Activated effector memory CD4-positive, alpha-beta T cell treated with anti-CD3 and anti-CD28 coated beads, Interleukin-2, amount 50 U/mL, for 16 hours (primary cell): Measurements from ENCODE around the gene E4F1.
"Not testable (repeated sequence)": the region's sequence is repeated elsewhere in the genome, so short reads cannot be mapped to it uniquely, and the experiment has no call there.

ENCODE experiments used
- DNase-seq: peaks from one replicate; pipeline ENCODE4 v3.0.0-alpha.2; 2020

The E4F1 gene

DNA sequence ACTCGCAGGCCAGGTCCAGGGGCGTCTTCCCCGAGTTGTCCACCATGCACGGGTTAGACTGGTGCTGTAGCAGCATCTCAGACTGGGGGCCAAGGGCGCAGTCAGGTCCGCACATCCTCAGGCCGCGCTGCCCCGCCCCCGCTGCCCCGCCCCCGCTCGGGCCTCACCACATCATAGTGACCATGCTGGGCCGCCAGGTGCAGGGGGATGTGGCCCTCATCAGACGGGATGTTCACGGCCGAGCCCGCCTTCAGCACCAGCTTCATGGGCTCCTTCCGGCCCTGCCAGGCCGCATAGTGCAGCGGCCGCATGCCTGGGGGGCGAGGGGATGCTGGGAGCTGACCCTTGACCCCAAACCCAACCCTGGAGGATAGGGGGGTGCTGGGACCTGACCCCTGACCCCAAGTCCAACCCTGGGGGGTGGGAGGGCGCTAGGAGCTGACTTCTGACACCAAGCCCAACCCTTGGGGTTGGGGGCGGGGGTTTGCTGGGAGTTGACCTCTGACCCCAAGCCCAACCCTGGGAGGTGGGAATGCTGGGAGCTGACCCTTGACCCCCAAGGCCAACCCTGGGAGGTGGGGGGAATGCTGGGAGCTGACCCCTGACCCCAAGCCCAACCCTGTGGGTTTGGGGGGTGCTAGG lies 34.0 kb upstream of the E4F1 start:
- DNase-seq, result no peak

DNA sequence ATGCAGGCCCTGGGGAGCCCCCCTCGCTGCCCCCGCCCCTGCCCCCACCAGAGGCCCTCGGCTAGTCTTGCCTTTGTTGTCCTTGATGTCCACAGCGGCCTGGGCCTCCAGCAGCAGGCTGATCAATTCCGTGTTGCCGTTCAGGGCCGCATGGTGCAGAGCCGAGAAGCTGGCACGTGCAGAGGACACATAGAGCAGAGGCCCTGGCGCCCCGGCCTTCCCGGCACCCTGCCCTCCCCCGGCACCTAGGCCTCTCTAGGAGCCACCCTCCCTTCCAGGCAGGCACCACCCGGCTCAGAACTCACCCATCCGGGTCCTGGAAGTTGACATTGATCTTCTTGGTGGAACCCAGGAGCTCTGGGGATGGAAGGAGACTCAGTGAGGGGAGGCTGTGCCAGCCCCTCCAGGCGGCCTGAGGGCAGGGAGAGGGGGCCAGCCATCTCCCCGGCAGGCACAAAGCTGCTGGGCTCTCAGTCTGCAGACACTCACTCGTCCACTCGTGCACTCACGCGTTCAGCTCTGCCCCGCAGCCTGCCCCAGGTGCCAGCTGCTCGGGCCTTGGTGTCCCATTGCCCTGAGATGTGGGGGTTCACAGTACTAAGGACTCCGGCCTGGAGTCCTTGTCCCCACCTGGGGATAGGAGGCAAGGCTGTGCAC lies 33.3 kb upstream of the E4F1 start:
- no peak for DNase-seq

DNA sequence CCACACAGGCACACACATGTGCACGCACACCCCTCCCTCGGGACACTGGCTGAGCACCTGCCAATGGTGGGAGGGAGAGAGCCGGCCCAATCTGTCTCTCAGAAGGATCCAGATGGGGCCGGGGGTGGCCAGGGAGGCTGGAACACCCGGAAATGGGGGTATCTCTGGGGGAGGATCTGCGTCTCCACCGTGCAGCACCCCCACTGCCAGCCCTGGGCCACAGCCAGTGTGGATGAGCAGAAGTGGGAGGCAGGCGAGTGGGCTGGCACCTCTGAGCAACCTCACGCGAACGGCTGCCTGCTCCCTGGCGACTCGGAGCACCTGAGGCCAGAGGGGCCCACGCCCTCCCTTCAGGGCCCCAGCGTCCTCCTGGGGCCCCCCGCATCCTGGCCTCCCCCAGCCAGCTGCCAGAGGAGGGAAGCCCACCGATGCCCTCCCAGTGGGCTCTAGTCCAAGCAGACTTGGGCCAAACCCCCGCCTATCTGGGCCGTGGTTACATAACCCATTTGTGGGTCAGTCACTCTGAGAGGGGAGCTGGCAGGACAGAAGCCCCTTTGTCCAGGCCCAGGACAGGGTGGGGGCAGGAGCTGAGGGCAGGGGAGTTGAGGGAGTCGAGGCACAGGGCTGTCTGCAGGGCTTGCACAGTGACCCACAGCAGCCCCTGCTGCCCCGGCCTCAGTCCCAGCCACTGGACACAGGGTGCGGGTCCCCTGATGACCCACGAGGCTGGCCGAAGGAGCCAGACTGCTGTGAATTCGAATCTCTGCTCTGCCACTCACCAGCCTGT lies 32.5 kb upstream of the E4F1 start:
- DNase-seq, result no peak

DNA sequence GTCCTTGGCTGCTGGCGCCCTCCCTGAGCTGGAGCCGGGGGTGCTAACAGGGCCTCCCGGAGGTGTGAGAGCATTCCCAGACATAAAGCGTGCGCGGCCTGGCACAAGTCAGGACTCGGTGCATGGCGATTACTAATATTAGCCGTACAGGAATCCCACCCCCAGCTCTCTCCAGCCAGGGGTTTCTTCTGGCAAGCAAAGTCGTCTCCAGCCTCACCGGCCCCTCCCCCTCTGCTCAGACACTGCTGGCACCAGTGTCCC lies 32.0 kb upstream of the E4F1 start:
- DNase-seq, result no peak

DNA sequence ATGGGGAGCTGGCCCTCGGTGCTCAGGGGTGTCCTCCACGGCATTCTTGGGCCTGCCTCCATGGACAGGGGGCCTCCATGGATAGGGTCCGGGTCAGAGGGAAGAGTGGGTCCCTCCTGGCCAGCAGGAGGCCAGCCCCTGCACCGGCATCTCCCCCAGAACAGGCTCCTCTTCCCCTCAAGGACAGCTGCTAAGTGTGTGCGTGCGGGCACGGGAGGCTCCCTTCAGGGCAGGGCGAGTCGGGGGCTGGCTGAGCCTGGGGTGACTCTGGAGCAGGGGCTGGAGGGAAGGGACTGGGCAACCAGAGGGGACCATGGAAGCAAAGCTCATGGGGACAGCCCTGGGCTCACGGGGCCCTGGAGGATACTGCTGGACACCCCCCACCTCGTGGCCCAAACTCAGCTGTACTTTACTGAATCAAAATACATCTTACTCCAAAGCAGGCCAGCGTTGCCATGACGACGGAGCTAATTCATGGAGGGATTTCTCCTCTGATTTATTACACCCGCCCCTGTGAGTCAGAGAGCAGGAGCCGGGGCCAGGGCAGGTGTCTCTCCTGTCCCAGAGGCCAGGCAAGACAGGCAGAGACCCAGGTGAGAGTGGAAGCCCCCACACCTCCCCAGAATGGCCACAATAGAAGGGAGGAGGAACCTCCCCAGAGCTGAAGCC lies 29.1 kb upstream of the E4F1 start:
- DNase-seq, result no peak

DNA sequence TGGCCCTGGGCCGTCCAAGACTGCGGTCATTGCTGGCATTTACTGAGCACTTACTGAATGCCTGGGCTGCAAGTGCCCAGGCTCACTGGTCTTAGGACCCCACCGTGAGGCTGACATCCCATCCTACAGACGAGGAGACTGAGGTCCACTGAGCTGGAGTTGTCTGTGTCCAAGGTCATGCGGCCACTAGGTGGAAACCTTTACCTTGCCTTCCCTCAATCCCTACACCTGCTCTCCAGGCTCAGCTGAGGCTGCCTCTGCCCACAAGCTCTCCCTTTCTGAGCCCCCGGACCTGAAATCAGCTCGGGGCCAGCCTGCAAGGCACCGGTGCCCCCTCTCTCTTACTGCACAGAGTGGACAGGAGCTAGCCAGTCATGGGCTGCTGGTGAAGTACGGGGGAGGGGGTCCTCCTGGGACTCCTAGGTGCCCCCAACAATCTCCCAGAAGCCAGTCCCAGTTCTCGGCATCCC lies 28.5 kb upstream of the E4F1 start:
- DNase-seq, result peak; percentile 81

DNA sequence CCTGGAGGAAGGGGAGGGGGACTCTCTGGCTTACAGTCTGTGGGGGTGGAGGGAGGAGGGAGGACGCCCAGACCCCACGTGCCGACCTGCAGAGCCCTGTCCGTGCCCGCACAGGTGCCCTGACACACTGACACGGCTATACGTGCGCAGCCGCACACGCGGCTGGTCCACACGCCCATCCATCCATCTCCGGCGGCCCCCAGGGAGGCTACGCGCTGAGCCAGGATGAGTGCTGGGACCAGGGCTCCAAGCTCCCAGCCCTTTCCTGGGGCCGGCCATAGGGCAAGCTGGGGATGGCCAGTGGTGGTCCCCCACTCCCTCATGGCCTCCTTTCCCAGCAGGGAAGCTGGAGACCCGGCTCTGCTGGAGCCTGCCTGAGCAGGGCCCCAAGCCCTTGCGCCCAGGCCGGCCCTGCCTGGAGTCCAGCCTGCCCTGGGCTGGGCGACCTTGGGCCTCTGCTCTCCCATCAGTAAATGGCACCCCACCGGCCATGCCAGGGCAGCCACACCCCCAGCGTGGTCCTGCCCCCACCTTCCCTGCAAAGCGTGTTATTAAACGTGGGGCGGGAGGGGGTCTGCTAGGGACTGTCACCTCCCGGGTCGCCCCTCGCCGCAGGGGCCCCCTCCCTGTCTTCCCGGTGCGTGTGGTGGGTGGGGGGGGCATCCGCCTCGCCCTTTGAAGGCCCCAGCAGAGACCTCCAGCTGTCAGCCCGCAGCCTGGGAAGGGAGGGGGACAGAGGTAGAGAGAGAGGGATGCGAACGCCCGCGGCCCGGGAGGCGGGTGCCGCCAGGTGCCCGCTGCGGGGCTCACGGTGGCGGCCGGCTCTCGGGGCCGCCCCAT lies 27.8 kb upstream of the E4F1 start:
- no peak for DNase-seq

DNA sequence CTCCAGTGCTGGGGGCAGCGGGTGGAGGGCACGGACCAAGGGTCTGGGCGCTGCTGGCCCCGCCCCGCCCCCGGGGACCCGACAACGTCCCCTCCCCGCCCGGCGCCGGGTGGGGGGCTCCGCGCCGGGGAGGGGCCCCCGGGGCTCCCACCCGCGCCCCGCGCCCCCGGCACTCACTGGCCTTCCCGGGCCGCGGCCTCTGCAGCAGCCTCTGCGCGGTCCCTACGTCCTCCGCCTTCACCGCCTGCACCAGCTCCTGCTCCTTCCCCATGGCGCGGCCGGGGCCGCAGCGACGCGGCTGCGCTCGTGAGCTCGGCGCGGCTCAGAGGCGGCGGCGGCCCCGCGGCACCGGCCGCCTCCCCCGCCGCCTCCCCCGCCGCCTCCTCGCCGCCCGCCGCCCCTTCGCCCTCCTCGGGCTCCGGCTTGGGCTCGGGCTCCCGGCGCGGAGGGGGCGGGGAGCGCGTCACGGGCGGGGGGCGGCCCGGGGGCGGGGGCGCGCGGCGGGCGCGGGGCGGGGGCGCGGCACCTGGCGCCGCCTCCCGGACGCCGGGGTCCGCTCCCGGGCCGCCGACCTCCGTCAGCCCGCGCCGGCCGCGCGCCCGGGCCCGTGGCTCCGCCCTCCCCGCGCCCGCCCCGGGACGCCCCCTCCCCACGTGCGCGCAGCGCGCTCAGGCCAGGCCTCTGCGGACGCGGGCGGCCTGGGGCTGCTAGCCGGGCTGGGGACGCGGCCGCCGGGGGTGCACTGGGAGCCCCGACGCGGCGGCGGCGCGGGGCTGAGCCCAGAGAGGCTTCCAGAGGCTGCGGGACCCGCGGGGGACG lies 27.0 kb upstream of the E4F1 start, which contains the start of gene CASKIN1:
Gene CASKIN1, minus strand, starts transcription at position 444 of the 819 bp plus-strand sequence. Its CDS starts 173 bp downstream, at position 271.
- DNase-seq, result no peak

DNA sequence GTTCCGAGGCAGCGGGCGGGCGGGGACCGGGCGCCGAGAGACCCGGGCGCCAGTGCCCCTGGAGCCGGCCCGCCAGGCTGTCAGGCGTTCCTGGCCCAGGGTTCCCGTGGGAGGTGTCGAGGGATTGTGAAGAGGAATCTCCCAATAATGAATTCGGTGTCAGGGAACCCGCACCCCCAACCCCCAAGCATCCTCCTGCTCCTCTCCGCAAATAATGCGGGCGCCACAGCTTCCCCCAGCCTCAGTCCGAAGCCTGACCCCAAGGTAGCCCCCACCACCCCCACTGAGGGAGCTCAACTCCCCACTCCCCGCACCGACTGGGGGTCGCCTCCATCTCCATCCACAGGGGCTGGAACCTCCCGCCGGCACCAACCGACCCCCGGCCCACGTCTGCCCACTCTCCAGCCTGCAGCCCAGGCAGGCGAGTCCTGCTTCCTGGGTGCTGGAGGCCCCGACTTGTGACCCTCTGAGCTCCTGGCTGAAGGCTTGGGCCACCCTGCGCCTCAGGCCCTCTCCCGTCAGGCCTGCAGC lies 26.3 kb upstream of the E4F1 start:
- DNase-seq, result no peak

DNA sequence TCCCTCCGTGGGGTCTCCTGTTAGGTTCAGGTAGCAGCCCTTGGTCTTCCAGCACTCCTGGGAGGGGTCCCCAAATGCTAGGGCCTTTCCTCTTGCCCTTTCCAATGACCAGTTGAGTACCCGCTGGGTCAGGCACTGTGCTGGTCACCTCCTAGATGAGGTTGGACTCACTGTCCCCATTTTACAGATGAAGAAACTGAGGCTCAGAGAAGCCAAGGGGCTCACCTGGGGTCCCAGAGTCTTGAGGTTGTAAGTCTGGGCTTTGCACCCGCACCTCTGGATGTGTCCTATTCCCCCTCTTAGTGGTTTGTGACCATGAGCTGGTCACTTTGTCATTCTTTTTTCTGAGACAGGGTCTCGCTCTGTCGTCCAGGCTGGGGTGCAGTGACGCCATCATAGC lies 25.6 kb upstream of the E4F1 start:
- DNase-seq, result no peak

DNA sequence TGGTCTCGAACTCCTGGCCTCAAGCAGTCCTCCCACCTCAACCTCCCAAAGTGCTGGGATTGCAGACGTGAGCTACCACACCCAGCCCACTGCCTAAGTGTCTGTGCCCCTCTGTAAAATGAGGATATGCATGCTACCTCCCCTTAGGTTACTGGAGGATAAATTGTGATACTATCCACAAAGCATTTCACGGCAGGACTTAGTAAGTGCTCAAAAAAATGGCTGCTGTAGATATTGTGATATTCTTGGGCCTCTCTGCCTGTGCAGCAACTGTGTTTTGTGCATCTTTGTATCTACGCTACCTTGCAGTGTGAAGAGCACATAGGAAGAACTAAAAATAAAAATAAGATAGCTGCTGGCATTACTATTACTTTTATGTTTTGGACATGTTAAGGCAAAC lies 25.1 kb upstream of the E4F1 start:
- no peak for DNase-seq

DNA sequence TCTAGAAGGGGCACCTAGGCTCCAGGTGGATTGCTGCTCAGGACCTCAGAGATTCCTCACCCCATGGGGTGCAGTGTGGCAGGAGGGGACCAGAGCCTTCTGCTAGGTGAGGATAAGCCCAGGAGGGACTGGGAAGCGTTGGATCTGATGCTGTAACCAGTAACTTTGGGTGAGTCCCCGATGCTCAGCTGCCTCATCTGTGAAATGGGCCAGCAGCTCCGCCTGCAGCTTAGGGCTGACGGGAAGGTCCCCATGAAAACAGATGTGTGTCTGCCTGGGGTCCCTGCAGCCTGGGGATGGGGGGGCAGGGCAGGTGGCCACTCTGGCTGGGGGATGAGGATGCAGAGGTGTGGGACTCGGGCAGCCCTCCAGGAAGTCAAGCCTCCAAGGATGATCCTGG lies 24.3 kb upstream of the E4F1 start:
- no peak for DNase-seq

DNA sequence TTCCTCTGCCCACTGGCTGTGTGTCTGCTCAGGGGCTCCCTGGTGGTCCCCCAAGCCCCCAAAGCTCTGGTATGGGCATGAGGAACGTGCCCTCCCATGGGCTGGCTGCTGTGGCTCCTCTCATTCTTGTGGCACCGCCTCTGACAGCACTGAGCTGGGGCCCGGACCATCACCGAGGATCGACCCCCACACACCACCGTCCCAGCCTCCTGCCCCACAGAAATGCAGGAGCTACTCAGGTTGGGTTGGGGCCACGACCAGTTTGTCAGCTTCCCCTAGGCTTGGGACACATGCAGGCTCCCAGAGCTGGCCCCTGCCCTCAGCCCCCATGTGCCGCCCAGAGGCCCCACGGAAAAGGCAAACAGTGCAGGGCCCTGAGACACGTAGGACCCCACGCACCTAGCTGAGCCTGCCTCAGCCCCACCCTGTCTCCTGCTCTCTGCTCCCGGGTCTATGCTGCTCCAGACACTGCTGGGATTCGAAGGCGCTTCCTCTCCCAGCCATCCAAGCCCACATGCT lies 23.7 kb upstream of the E4F1 start:
- DNase-seq, result no peak

DNA sequence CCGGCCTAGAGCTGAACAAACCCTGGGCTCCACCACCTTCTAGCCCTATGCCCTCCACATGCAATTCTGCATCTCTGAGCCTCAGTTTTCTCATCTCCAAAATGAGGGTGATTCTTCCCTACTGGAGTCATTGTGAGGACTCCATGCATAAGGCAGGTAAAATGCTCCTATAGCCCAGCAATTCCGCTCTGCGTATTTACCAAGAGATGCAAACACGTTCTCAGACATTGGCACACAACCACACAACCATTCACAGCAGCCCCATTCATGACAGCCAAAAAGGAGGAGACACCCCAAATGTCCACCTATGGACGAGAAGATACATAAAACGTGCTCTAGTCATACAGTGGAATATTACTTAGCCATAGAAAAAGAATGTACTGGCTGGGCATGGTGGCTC lies 23.1 kb upstream of the E4F1 start:
- no peak for DNase-seq

DNA sequence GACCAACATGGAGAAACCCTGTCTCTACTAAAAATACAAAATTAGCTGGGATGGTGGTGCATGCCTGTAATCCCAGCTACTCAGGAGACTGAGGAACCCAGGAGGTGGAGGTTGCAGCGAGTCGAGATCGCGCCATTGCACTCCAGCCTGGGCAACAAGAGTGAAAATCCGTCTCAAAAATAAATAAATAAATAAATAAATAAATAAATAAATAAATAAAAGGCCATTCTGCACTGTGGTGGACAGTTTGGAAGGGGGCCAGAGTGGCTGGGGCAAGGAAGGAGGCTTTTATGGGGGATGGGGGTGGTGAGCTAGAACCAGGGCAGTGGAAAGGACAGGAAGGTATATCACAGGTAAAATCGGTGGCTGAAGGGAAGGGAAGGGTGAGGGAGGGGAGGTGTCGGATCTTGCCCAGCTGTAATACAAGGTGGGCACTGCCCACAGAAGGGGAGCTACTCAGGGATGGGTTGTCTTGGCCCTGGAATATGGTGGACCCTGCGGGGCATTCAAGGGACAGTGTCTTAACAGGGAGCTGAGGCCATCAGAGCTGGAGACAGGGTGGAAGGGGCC lies 20.2 kb upstream of the E4F1 start:
- not testable (repeated sequence) for DNase-seq

DNA sequence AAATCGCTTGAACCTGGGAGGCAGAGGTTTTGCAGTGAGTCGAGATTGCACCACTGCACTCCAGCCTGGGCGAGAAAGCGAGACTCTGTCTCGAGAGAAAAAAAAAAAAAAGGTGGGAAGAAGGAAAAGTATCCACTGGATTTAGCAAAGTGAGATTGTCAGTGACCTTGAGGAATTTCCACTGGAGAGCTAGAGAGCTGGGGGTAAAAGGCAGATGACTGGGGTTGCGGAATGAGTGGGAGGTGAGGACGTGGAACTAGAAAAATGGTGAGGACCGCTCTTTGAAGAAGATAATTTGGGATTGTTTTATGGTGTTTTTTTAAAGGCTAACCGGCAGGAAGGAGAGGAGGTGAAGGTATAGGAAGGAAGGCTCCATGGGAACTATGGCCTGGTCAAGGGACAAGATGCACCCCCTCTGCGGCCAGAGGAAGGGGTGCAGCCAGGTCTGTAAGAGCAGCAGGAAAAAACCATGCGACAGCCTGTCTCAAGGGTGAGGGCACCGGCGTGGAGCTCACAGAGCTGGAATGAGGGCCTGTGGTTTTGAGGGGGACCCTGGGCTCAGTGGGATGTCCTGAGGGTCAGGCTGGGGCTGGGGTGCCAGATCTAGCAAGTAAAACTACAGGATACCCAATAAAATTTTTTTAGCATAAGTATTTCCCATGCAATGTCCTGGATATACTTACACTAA lies 18.8 kb upstream of the E4F1 start:
- no peak for DNase-seq

DNA sequence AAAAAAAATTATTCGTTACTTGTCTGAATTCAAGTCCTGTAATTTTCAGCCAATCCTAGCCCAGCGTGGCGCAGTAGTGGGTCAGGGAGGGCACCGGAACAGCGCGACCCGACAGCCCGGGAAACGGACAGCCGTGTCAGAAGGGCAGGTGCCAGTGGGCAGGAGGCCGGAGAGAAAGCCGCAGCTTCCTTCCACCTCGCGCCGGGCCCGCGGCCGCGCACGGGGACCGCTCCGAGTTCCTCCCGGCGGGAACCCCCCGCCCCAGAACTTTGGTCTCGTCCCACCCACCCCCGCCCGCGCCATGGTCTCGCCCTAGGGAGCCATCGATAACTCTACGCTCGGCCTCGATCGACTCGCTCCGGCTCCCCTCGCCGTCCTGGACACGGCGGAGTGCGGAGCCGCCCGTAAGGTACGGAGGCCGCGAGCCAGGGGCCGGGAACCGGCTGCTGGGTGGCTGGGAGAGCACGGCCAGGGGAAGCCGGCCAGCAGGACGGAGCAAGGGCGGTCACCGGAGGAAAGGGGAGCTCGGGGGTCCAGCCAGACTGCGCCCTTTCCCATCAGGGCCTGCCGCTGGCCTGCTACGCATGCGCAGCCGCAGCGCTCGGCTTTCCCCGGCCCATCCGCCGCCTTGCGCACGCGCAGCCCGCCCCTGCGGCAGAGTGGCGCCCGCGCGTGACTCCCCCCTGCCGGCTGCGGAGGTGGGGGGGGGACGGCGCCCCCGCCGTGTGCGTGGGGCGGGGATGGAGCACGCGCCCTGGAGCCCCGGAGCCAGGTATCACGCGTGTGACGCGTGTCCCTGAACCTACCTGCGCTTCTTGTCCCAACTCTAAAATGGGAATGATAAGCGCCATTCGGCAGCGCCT lies 18.1 kb upstream of the E4F1 start, which contains the start of gene MLST8:
Gene MLST8, plus strand, starts transcription at position 351 of the 863 bp plus-strand sequence. CDS start 632 bp downstream, outside the sequence.
- DNase-seq, result peak; percentile 96

DNA sequence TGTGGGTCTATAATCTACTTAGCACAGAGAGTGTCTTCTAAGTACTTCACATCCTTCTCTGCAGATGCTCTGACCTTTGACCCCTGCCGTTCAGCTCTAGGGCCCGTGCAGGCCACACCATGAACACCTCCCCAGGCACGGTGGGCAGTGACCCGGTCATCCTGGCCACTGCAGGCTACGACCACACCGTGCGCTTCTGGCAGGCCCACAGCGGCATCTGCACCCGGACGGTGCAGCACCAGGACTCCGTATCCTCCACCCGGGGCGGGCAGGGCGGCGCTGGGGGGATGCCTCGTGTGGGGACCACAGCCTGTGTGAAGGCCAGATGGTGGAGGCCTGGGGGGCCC lies 17.5 kb upstream of the E4F1 start:
- DNase-seq, result no peak

DNA sequence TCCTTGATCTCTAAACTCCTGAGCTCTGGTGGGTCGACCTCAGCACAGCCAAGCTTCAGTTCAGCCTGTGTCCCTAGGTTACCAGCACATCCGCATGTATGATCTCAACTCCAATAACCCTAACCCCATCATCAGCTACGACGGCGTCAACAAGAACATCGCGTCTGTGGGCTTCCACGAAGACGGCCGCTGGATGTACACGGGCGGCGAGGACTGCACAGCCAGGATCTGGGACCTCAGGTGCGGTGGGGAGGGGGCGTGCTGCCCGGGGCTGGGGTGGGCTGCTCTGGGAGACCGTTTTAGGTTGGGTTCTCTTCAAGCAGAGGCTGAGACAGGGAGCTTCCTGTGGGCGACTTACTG lies 17.0 kb upstream of the E4F1 start:
- DNase-seq, result no peak
